Activated naive CD4-positive, alpha-beta T cell treated with anti-CD3 and anti-CD28 coated beads, Interleukin-2, amount 10 ng/mL, durations not matched to agents 7 days and 5 days (primary cell): ENCODE measurements around the gene CXCR3.
"Not testable (repeated sequence)": the region's sequence is repeated elsewhere in the genome, so short reads cannot be mapped to it uniquely, and the experiment has no call there.

ENCODE experiments used
- CTCF ChIA-PET: fragments of 350-600 bp; sonication (Branson Sonifier 250); formaldehyde crosslinking; loops from one replicate; lab custom pipeline; 2021; ENCODE audit warnings: antibody characterized with exemption; lab: Charles Lee
- DNase-seq: peaks from one replicate; pipeline ENCODE4 v3.0.0-alpha.2; 2020
- H3K27ac Mint-ChIP-seq: one replicate; pipeline ENCODE4 v1.8.0; 2021; ENCODE audit warnings: mild to moderate bottlenecking, moderate library complexity, mixed read lengths
- H3K27me3 Mint-ChIP-seq: one replicate; pipeline ENCODE4 v1.8.0; 2021; ENCODE audit warnings: mild to moderate bottlenecking, mixed read lengths
- H3K36me3 Mint-ChIP-seq: one replicate; pipeline ENCODE4 v1.8.0; 2021; ENCODE audit warnings: mixed read lengths
- H3K4me1 Mint-ChIP-seq: one replicate; pipeline ENCODE4 v1.8.0; 2021; ENCODE audit warnings: mixed read lengths
- H3K4me3 Mint-ChIP-seq: one replicate; pipeline ENCODE4 v1.8.0; 2021; ENCODE audit warnings: mild to moderate bottlenecking, moderate library complexity, mixed read lengths
- H3K9me3 Mint-ChIP-seq: one replicate; pipeline ENCODE4 v1.8.0; 2021; ENCODE audit warnings: mixed read lengths

CXCR3 gene

DNA sequence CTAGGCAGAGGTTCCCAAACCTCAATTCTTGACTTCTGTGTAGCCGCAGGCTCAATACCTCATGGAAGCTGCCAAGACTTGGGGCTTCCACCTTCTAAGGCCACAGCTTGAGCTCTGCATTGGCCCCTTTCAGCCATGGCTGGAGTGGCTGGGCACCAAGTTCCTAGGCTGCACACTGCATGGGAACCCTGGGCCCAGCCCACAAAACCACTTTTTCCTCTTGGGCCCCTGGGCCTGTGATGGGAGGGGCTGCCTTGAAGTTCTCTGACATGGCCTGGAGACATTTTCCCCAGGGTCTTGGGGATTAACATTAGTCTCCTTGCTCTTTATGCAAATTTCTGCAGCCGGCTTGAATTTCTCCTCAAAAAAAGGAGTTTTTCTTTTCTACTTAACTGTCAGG is 35.0 kb upstream of the CXCR3 start:
- H3K27me3 Mint-ChIP-seq: peaks cover 15% of the 10 kb centered on the region
- H3K4me1 Mint-ChIP-seq: peaks cover 31% of the 10 kb centered on the region
- no peak overlapping the region for H3K27ac Mint-ChIP-seq
- no peak overlapping the region for H3K4me3 Mint-ChIP-seq
- DNase-seq: no peak
- no peaks in the 10 kb centered on the region for H3K36me3 Mint-ChIP-seq
- no peaks in the 10 kb centered on the region for H3K9me3 Mint-ChIP-seq
- CTCF ChIA-PET: no interaction called here

DNA sequence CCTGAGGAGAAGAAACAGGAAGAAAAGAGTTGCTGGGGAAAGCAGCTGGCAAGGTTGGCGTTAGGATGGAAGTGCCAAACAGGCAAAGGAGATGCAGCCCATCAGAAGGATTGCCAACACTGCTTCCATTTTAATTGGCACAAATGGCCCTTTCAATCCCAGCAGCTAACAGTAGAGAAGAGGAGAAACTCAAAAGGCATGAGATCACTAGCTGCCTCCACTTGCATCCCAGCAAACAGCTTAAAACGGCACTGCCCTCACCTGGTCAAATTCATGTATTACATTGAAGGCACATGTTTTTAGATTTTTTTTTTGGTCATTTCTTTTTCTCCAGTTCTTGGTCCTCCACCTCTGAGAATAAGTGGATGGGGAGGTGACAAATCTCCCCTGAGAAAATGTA is 34.1 kb upstream of the CXCR3 start:
- no peak overlapping the region for H3K4me3 Mint-ChIP-seq
- peaks cover 13% of the 10 kb centered on the region for H3K27me3 Mint-ChIP-seq
- no peaks in the 10 kb centered on the region for H3K9me3 Mint-ChIP-seq
- CTCF ChIA-PET: interaction anchor here (0.6 to 1.8 kb wide), 12 partner anchors 30 to 227 kb away, joined by 3 to 5 read pairs (median 3); no protein-coding TSS in a partner anchor
- H3K4me1 Mint-ChIP-seq: peaks cover 34% of the 10 kb centered on the region
- no peak overlapping the region for H3K27ac Mint-ChIP-seq
- H3K36me3 Mint-ChIP-seq: no peaks in the 10 kb centered on the region
- DNase-seq: peak; percentile 70

GRCh38 chrX:71650333-71650969 is 32.1 kb upstream of the CXCR3 start:
- Mint-ChIP-seq H3K9me3 (no peaks in the 10 kb centered on the region), H3K4me1 (peaks cover 26% of the 10 kb centered on the region), H3K4me3 (no peak overlapping the region), H3K27ac (no peak overlapping the region), H3K27me3 (no peaks in the 10 kb centered on the region), H3K36me3 (no peaks in the 10 kb centered on the region)
- CTCF ChIA-PET: interaction anchor here (0.7 to 1.6 kb wide), 8 partner anchors 10 to 458 kb away, joined by 3 to 6 read pairs (median 3); no protein-coding TSS in a partner anchor
- DNase-seq: peak; percentile 53

DNA sequence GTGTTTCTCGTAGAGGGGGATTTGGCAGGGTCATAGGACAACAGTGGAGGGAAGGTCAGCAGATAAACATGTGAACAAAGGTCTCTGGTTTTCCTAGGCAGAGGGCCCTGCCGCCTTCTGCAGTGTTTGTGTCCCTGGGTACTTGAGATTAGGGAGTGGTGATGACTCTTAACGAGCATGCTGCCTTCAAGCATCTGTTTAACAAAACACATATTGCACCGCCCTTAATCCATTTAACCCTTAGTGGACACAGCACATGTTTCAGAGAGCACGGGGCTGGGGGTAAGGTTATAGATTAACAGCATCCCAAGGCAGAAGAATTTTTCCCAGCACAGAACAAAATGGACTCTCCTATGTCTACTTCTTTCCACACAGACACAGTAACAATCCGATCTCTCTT is 26.1 kb upstream of the CXCR3 start:
- H3K4me1 Mint-ChIP-seq: peaks cover 20% of the 10 kb centered on the region
- H3K27ac Mint-ChIP-seq, H3K36me3 Mint-ChIP-seq, H3K27me3 Mint-ChIP-seq, H3K4me3 Mint-ChIP-seq, DNase-seq, CTCF ChIA-PET, H3K9me3 Mint-ChIP-seq: not testable (repeated sequence)

DNA sequence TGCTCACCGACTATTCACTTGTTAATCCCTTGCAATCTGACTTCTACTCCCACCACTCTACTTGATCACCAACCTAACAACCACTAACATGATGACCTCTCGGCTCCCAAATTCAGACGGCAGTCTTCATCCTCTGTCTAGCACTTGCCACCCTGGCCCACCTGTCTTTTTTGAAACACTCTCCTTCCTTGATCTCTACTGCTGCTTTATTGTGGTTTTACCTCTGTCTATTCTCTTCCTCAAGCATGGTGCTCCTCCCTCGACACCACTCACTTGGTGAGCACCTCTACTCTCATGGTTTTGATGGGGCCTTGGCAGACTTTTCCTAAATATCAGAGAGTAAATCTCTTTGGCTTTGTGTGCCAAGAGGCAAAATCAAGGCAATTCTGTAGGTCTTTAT is 21.7 kb upstream of the CXCR3 start:
- no peak for DNase-seq
- no peak overlapping the region for H3K27ac Mint-ChIP-seq
- CTCF ChIA-PET: interaction anchor here (1.1 kb wide), 1 partner anchor 10 kb away, joined by 3 read pairs; no protein-coding TSS in a partner anchor
- peaks cover 24% of the 10 kb centered on the region for H3K4me1 Mint-ChIP-seq
- H3K9me3 Mint-ChIP-seq: no peaks in the 10 kb centered on the region
- H3K27me3 Mint-ChIP-seq: no peaks in the 10 kb centered on the region
- H3K36me3 Mint-ChIP-seq: no peaks in the 10 kb centered on the region
- H3K4me3 Mint-ChIP-seq: no peak overlapping the region

DNA sequence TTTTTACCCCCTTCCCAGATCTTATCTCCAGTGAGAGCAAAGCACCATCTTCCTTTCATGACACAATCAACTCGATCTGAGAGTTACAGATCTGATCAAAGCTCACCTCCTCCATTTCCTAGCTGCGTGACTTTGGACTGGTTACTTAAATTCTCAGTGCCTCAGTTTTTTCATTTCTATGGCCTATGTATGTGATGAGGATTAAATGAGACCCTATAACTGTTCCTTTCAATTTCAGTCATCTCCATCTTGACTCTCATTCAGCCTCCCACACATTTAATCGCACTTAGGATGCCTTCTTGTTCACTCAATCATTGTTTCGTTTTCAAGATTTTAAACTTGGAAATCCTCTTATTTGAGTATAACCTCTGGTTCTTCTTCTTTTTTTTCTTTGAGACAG is 20.1 kb upstream of the CXCR3 start:
- Mint-ChIP-seq H3K27me3 (no peaks in the 10 kb centered on the region), H3K4me3 (no peak overlapping the region), H3K4me1 (peaks cover 24% of the 10 kb centered on the region), H3K27ac (no peak overlapping the region), H3K36me3 (no peaks in the 10 kb centered on the region), H3K9me3 (no peaks in the 10 kb centered on the region)
- no peak for DNase-seq
- CTCF ChIA-PET: interaction anchor here (1.1 kb wide), 1 partner anchor 19 kb away, joined by 3 read pairs; no protein-coding TSS in a partner anchor

DNA sequence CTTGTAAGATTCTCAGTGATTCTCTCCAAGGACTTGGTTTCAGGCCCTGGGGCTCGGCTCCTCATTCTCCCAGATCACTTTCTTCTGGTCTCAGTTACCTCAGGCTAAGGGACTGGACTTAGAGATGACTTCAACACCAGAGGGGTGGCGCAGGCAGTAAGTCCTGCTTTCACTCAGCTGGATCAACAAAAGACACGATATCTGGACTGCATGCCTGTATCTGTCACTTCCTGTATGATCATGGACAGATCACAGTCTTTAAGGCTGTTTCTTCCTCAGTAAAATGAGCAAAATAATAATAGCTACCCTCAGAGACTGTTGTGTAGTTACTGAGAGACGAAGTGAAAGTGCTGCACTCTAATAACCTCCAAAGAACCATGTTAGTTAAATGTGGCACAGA is 19.5 kb upstream of the CXCR3 start:
- Mint-ChIP-seq H3K4me1 (peaks cover 21% of the 10 kb centered on the region), H3K27me3 (no peaks in the 10 kb centered on the region), H3K36me3 (no peaks in the 10 kb centered on the region), H3K9me3 (no peaks in the 10 kb centered on the region), H3K4me3 (no peak overlapping the region), H3K27ac (no peak overlapping the region)
- CTCF ChIA-PET: interaction anchor here (1.1 to 1.2 kb wide), 2 partner anchors 15 to 18 kb away, joined by 3 to 4 read pairs; no protein-coding TSS in a partner anchor
- no peak for DNase-seq

- Mint-ChIP-seq H3K27ac (no peak overlapping the region), H3K4me1 (peaks cover 17% of the 10 kb centered on the region), H3K4me3 (no peak overlapping the region), H3K36me3 (no peaks in the 10 kb centered on the region), H3K27me3 (no peaks in the 10 kb centered on the region), H3K9me3 (no peaks in the 10 kb centered on the region)
- no peak for DNase-seq
- CTCF ChIA-PET: interaction anchor here (1.1 to 1.2 kb wide), 2 partner anchors 14 to 18 kb away, joined by 3 to 4 read pairs; no protein-coding TSS in a partner anchor
Measured at GRCh38 chrX:71637253-71637618, 18.9 kb upstream of the CXCR3 start.

- DNase-seq: no peak
- Mint-ChIP-seq H3K4me3 (no peak overlapping the region), H3K9me3 (no peaks in the 10 kb centered on the region), H3K27me3 (no peaks in the 10 kb centered on the region), H3K36me3 (no peaks in the 10 kb centered on the region), H3K27ac (no peak overlapping the region), H3K4me1 (peaks cover 17% of the 10 kb centered on the region)
- CTCF ChIA-PET: interaction anchor here (1.2 kb wide), 1 partner anchor 13 kb away, joined by 4 read pairs; no protein-coding TSS in a partner anchor
Measured at GRCh38 chrX:71636438-71637252, 18.3 kb upstream of the CXCR3 start.

DNA sequence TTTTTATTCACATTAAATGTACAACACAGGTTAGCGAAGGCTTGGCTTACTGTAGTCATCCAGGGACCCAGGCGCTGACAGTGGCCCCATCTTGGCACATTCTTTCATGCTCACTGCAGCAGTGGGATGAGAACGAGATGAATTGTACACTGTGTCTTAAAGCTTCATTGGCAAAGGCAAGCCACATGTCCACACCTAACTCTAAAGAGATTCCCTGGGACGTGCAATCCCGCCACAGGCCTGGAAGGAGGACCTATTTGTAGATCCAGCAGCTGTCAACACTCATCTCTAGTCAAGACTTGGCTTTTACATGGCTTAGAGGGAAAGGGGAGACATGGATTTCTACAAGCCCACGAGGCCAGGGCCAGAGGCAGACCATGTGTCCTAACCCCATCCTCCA is 16.1 kb upstream of the CXCR3 start:
- Mint-ChIP-seq H3K36me3 (no peaks in the 10 kb centered on the region), H3K9me3 (no peaks in the 10 kb centered on the region), H3K4me3 (no peak overlapping the region), H3K27ac (no peak overlapping the region), H3K4me1 (peaks cover 19% of the 10 kb centered on the region), H3K27me3 (no peaks in the 10 kb centered on the region)
- CTCF ChIA-PET: no interaction called here
- DNase-seq: no peak

GRCh38 chrX:71632923-71633657 is 14.8 kb upstream of the CXCR3 start:
- no peak for DNase-seq
- Mint-ChIP-seq H3K4me3 (no peak overlapping the region), H3K27me3 (no peaks in the 10 kb centered on the region), H3K9me3 (no peaks in the 10 kb centered on the region), H3K27ac (no peak overlapping the region), H3K36me3 (no peaks in the 10 kb centered on the region), H3K4me1 (peaks cover 27% of the 10 kb centered on the region)
- CTCF ChIA-PET: no interaction called here

DNA sequence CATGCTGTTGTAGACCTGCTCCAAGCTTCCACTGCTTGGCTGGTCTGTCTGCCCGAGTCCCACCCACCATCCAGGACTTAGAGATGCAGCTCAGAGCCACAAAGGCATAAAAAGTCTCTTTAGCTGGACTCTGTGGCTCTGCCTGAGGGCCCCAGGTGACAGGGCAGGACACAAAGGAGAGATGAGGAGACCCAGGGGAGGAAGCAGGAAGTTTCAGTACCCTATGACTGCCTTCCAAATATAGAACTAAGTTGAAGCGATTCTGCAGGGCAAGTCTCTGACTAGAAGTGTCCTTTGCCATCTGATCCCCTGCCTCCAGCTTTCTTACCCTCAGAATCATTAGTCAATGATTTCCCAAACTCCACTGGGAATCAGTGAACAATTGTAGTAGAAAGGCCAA is 11.2 kb upstream of the CXCR3 start:
- no peaks in the 10 kb centered on the region for H3K9me3 Mint-ChIP-seq
- H3K27me3 Mint-ChIP-seq: no peaks in the 10 kb centered on the region
- H3K36me3 Mint-ChIP-seq: peaks cover 2% of the 10 kb centered on the region
- CTCF ChIA-PET: no interaction called here
- H3K4me3 Mint-ChIP-seq: no peak overlapping the region
- no peak overlapping the region for H3K27ac Mint-ChIP-seq
- DNase-seq: no peak
- H3K4me1 Mint-ChIP-seq: peaks cover 34% of the 10 kb centered on the region

GRCh38 chrX:71627588-71628404 is 9.5 kb upstream of the CXCR3 start:
- no peak for DNase-seq
- Mint-ChIP-seq H3K4me1 (peaks cover 50% of the 10 kb centered on the region), H3K4me3 (no peak overlapping the region), H3K27me3 (no peaks in the 10 kb centered on the region), H3K27ac (no peak overlapping the region), H3K9me3 (no peaks in the 10 kb centered on the region), H3K36me3 (peaks cover 3% of the 10 kb centered on the region)
- CTCF ChIA-PET: no interaction called here
